Heart left ventricle (tissue), 16 donors: ENCODE results near the gene NDST3. TPM values are rescaled to one million over a fixed set of nuclear protein-coding genes. Genes with fewer than 3 reads are reported as not detected.

Experiments
- ATAC-seq, 4 donors: fragments of 200-7000 bp; cut with Tn5 transposase; one replicate each; pipeline ENCODE4 v1.9.1; 2020 to 2022; ENCODE audit warnings: moderate library complexity in 4 of 4, mild to moderate bottlenecking in 3 of 4, moderate number of reproducible peaks in 1 of 4
- DNase-seq, 5 donors: peaks; one replicate each; pipeline ENCODE4 v3.0.0-alpha.2; 2020
- H3K27ac ChIP-seq, 12 donors: fragments of 200-600 bp; sonication (generic) in 4 of 12; one replicate each; pipeline versions ENCODE4 v1.5.0 to v1.8.0; 2016 to 2022; ENCODE audit warnings: mild to moderate bottlenecking in 2 of 12
- H3K27me3 ChIP-seq, 9 donors: fragments of 200-600 bp; sonication (generic) in 2 of 9; one replicate each; pipeline versions ENCODE4 v1.5.1 to v1.8.0; 2016 to 2022; ENCODE audit warnings: mild to moderate bottlenecking in 3 of 9
- H3K36me3 ChIP-seq, 9 donors: fragments of 200-600 bp; sonication (generic) in 2 of 9; one replicate each; pipeline versions ENCODE4 v1.5.0 to v1.8.0; 2018 to 2022; ENCODE audit warnings: mild to moderate bottlenecking in 2 of 9
- H3K4me1 ChIP-seq, 12 donors: fragments of 200-600 bp; sonication (generic) in 4 of 12; one replicate each; pipeline versions ENCODE4 v1.5.0 to v1.8.0; 2016 to 2022; ENCODE audit warnings: mild to moderate bottlenecking in 3 of 12
- H3K4me3 ChIP-seq, 12 donors: fragments of 200-600 bp; sonication (generic) in 4 of 12; one replicate each; pipeline versions ENCODE4 v1.5.0 to v1.8.0; 2017 to 2022; ENCODE audit warnings: mild to moderate bottlenecking in 9 of 12, moderate library complexity in 4 of 12
- H3K9me3 ChIP-seq, 12 donors: fragments of 200-600 bp; sonication (generic) in 4 of 12; one replicate each; pipeline versions ENCODE4 v1.5.0 to v1.8.0; 2016 to 2022; ENCODE audit warnings: mild to moderate bottlenecking in 1 of 12
- POLR2A ChIP-seq, 2 donors: fragments of 450-650 bp; IDR thresholded peaks; one replicate each; pipeline ENCODE4 v1.6.1; 2017; ENCODE audit warnings: antibody characterized with exemption in 2 of 2, mild to moderate bottlenecking in 2 of 2, moderate library complexity in 2 of 2
- WGBS, 4 donors: extraction: QIAGEN DNeasy Blood & Tissue Kit in 2 of 4; methylation state at CpG; one replicate each; pipeline versions ENCODE4 v1.1.5 to v1.1.7; 2013 to 2018; 5-methylcytosine and 5-hydroxymethylcytosine counted together
- intact Hi-C, 10 donors: fragments of 100-400 bp; cut with DNase I; formaldehyde crosslinking; loops; one replicate each; pipeline versions ENCODE4 v1.11.1 to v1.14.2; 2022
- polyA plus RNA-seq, 2 donors: library from polyadenylated mRNA; stranded (reverse); fragments of 200-250 nt; gene quantifications; one replicate each; pipeline ENCODE4 v1.2.3, GENCODE V29; 2013
- total RNA-seq, 9 donors: library from RNA; depleted of rRNA in 2 of 9; stranded (reverse); fragments of >200 nt in 2 of 9; fragmentation: NEBNext Ultra II Directional in 3 of 9; extraction: Animal tissue kit (Norgen Biotek cat#: 25700) in 3 of 9; gene quantifications; one replicate each; pipeline versions ENCODE4 v1.1.0 to v1.2.4, GENCODE V29; 2016 to 2023
- TF ChIP-seq, protein P1 (sequence below), 12 donors: fragments of 200-600 bp; sonication (generic) in 4 of 12; IDR thresholded peaks; one replicate each; pipeline versions ENCODE4 v1.5.0 to v1.8.0; 2018 to 2022; ENCODE audit warnings: antibody characterized with exemption in 12 of 12, mild to moderate bottlenecking in 5 of 12
- donor health status: ischemic (EF 13 %, LVEDD 7.1; RV severe dilation, severe dysfunction).
- donor health status: healthy with polysubstance abuse.
- donor health status: DM: no; HTN: yes; CAD: no.
- donor health status: DM: no; HTN: no; CAD: no.
- donor health status: ischemic (EF 25% LVEDD 6.9; RV normal size, moderate dysfunction).
- donor health status: ischemic (EF 25% LVEDD 5.7; RV mildly dilated, moderate dysfunction).
- donor health status: healthy.
- donor health status: DM: yes; HTN: yes; CAD: no.
- donor health status: ischemic (EF 35%, LVEDD 5.7; RV mildly dilated, moderate dysfunction).
- donor health status: nonischemic (EF 11% LVEDD 7.7; RV severe dilation, severe dysfunction).
- donor health status: DM: yes; HTN: yes; CAD: no.
- donor health status: PGD.
- donor health status: ischemic (EF 29% LVEDD 5.4; RV normal size, mild dysfunction).
- donor health status: nonischemic (EF 23%, LVEDD 6.1; RV moderate dilation, normal function).

Gene NDST3
- total and polyA plus RNA-seq, 11 donors = 0.29 TPM; not detected in 10

DNA sequence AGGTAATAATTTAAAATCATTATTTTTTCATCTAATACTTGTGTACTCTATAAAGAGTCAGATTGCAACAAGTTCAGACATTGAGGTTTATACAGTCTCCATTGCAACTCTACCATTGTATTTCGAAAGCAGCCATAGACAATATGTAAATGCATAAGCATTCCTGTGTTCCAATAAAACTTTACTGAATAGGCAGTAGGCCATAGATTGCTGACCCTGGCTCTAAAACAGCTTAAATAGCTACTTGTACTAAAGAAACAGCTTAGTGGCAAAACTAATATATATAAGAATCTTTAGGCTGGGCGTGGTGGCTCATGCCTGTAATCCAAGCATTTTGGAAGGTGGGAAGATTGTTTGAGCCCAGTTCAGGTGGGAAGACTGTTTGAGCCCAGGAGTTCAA, 203.2 kb downstream of the NDST3 start:
- no peak overlapping the region for H3K4me3 ChIP-seq
- WGBS, 4 donors = 89 to 95% (median 92%) methylated on average over 2 of the region's 2 CpGs
- no peaks in the 10 kb centered on the region for H3K9me3 ChIP-seq
- no peaks in the 10 kb centered on the region for H3K4me1 ChIP-seq
- ATAC-seq (no peak), DNase-seq (no peak)
- peaks cover 0 to 4% (median 0%) of the 10 kb centered on the region in 9 donors for H3K27me3 ChIP-seq
- H3K36me3 ChIP-seq = no peaks in the 10 kb centered on the region
- H3K27ac ChIP-seq = no peak overlapping the region
- intact Hi-C loops = no loop called here
- no peak for TF ChIP-seq POLR2A (IDR thresholded peaks at IDR 0.05)
- TF ChIP-seq, protein P1, sequence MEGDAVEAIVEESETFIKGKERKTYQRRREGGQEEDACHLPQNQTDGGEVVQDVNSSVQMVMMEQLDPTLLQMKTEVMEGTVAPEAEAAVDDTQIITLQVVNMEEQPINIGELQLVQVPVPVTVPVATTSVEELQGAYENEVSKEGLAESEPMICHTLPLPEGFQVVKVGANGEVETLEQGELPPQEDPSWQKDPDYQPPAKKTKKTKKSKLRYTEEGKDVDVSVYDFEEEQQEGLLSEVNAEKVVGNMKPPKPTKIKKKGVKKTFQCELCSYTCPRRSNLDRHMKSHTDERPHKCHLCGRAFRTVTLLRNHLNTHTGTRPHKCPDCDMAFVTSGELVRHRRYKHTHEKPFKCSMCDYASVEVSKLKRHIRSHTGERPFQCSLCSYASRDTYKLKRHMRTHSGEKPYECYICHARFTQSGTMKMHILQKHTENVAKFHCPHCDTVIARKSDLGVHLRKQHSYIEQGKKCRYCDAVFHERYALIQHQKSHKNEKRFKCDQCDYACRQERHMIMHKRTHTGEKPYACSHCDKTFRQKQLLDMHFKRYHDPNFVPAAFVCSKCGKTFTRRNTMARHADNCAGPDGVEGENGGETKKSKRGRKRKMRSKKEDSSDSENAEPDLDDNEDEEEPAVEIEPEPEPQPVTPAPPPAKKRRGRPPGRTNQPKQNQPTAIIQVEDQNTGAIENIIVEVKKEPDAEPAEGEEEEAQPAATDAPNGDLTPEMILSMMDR (IDR thresholded peaks at IDR 0.05) = no peak

DNA sequence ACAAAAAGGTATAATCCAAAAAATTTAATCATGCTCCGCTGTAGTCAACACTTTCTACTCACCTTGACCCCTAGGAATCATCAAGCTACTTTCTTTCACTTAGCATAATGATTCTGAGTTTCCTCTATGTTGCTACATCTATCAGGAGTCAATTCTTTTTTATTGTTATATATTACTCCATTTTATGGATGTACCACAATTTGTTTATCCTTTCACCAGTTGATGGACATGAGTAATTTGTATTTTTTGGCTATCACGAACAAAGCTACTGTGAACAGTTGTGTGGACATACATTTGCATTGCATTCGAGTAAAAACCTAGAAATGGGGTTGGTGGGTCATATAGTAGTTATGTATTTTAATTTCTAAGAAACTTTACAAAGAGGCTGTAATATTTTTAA, 215.6 kb downstream of the NDST3 start:
- TF ChIP-seq, protein P1 (IDR thresholded peaks at IDR 0.05) = no peak
- TF ChIP-seq POLR2A (IDR thresholded peaks at IDR 0.05) = no peak
- intact Hi-C loops = no loop called here
- 83 to 87% (median 86%) methylated on average over 3 of the region's 3 CpGs for WGBS, 4 donors
- ATAC-seq = no peak
- no peaks in the 10 kb centered on the region for H3K27me3 ChIP-seq
- peaks cover 0 to 12% (median 2%) of the 10 kb centered on the region in 12 donors for H3K9me3 ChIP-seq
- DNase-seq = no peak
- no peak overlapping the region for H3K4me3 ChIP-seq
- no peaks in the 10 kb centered on the region for H3K4me1 ChIP-seq
- no peaks in the 10 kb centered on the region for H3K36me3 ChIP-seq
- no peak overlapping the region for H3K27ac ChIP-seq

DNA sequence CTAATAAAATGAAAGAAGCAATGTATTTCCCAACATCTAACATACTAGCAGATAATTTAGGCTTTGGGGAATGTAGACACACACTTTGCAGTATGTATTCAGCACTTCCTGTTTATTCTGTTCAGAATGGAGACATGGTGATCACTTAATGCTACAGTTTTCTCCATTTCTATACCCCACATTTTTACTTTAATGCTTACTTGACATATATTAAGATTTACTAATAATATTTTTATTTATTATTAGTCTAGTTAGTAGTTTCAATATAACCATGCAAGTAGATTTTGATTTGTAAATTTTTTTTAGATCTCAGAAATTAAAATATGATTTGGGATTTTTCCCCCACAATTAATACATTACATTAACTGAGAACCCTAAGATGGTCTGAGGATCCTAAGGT, 220.1 kb downstream of the NDST3 start:
- intact Hi-C loops = no loop called here
- no peak for ATAC-seq

DNA sequence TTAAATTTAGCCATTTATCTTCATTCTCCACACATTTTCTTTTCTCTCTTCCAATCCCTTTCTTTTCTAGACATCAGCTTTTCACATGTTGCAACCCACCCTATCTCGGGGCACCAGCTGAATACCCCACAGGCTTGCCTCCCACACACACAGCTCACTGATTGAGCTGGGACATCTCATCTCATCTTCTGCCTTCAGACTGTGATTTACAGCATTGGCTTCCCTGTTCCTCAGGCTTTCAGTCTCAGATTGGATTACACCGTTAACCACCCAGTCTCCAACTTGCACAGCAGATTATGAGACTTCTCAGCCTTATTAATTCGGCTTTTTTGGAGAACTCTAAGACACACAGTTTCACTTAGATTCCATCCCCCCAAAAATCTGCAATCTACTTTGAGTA, 224.8 kb downstream of the NDST3 start:
- no peaks in the 10 kb centered on the region for H3K9me3 ChIP-seq
- H3K4me1 ChIP-seq = no peaks in the 10 kb centered on the region
- no peak overlapping the region for H3K27ac ChIP-seq
- ATAC-seq = no peak
- DNase-seq = no peak
- H3K27me3 ChIP-seq = peaks cover 0 to 13% (median 3%) of the 10 kb centered on the region in 9 donors
- 70 to 80% (median 76%) methylated on average over 3 of the region's 3 CpGs for WGBS, 4 donors
- intact Hi-C loops = no loop called here
- TF ChIP-seq, protein P1 (IDR thresholded peaks at IDR 0.05) = no peak
- TF ChIP-seq POLR2A (IDR thresholded peaks at IDR 0.05) = no peak
- no peak overlapping the region for H3K4me3 ChIP-seq
- no peaks in the 10 kb centered on the region for H3K36me3 ChIP-seq

More for the DNA sequence above, 220.1 kb downstream of the NDST3 start:
- TF ChIP-seq, protein P1 (IDR thresholded peaks at IDR 0.05) = no peak
- no peak for TF ChIP-seq POLR2A (IDR thresholded peaks at IDR 0.05)
- Histone ChIP-seq H3K4me1 (no peaks in the 10 kb centered on the region), H3K36me3 (no peaks in the 10 kb centered on the region), H3K27ac (no peak overlapping the region), H3K4me3 (no peak overlapping the region), H3K27me3 (peaks cover 0 to 2% (median 0%) of the 10 kb centered on the region in 9 donors), H3K9me3 (peaks cover 0 to 12% (median 2%) of the 10 kb centered on the region in 12 donors)
- no peak for DNase-seq
